Left forelimb (tissue), 1 donor: ENCODE results near the gene PPP1CA.
A peak's percentile ranks its signal among the peaks of the same experiment; 100 is the strongest.

Source experiments
- DNase-seq: peaks from one replicate; pipeline ENCODE4 v3.0.0-alpha.2; 2018; ENCODE audit warnings: low spot score

PPP1CA gene

DNA sequence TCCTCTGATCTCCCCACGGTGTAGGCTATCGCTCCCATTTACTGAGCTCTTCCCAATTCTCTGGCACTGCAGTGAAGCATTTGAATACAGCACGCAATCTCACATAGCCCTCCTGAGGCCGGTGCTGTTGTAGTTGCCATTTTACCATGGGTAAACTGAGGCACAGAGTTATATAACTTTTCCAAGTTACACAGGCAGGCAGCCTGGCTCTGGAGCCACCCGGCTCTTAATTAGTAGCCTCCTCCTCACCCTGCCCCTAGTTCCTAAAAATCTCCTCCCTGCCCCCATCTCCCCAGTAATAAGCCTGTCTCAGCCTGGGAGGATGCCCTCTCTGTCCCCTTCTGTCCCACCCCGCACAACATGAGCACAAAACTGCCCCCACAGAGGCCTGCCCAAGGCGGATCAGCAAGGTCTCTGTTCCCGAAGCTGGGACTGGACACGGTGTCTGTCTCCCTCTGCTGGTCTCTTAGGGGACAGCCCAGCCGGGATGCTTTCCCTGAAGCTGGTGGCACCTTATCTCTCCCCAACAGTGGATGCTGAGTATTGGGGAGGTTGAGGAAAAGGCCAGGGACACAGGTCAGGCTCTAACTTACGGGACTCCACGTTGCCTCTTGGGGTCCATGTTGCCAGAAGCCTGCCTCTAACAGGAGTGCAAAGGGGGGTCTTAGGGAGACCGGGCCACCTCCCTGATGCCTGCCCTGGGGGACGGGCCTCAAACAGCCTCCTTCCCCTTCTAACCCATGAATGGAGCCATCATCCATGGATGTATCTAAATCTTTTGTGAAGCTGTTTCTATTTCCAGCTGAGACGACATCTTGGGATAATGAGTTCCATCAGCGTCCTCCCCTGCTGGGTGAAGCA lies 19.2 kb downstream of the PPP1CA start:
- peak; percentile 86 for DNase-seq

DNA sequence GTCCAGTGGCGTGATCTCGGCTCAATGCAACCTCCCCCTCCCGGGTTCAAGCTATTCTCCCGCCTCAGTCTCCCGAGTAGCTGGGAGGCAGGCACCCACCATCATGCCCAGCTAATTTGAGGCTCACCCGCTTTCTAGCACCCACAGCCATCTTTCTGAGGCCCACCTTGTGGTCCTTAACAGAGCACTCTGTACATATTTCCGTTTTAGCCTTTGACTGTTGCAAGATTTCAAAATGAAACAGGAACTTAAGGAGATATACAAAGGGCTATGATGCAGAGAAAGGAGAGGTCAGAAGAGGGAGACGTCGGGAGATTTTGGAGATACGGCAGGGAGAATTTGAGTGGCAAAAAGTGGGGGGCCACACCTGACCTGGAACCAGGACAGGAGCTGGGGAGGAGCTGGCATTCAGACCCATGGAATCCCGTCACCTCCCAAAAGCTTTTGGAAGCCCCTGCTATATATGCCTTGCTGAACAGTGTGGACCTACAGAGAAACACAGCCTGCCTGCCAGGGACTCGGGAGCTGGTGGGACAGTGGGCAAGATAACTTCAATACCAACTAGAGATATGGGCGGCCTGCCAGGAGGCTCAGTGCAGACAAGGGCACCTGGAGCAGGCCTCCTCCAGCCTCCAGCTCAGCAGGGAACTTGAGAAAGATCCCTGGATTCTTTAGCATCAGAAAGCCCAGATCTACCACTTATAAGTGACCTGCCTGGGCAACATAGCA lies 20.2 kb downstream of the PPP1CA start:
- DNase-seq, result no peak

DNA sequence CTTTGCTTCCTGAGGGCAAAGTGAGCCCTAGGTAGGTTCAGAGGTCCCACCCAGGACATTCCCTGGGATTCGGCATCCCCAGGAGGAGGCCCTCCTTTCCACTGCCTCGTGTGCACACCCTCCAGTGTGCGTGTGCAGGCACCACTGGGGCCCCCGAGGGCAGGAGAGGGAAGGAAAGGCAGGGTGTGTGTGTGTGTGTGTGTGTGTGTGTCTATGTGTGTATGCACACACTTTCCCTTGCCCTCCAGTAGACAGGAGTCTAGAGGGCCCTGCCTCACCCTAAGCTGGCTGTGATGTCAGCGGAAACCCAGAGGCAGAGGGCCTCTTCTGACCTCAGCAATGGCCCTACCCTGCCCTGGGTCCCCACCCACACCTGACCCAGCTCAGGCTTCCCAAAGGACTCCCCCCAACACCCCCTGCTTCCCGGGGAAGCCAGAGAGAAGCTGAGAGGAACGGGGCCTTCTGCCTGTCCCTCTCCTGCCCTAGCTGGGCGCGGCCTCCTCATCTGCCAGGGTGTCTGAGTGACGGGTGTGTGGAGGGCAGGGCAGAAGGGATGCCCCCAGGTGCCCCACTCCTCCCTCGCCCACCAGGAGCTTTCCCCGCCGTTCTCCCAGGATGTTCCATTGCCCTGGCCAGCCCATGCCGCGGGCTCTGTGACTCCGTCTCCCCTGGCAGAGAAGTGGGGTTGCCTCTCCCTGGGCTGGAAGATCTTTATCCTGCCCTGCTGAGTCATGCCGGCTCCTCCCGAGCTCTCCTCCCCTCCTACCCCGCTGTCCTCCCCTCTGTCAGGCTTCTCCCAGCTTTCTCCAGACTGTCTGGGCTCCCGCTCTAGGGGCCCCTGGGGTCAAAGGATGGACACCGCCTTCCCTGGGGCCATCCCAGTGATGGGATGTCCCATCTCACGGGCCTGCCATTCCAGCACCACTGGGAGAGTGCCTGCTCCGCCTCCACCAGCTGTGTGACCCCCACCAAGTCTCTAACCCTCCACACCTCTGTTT lies 22.3 kb downstream of the PPP1CA start:
- DNase-seq, result no peak

DNA sequence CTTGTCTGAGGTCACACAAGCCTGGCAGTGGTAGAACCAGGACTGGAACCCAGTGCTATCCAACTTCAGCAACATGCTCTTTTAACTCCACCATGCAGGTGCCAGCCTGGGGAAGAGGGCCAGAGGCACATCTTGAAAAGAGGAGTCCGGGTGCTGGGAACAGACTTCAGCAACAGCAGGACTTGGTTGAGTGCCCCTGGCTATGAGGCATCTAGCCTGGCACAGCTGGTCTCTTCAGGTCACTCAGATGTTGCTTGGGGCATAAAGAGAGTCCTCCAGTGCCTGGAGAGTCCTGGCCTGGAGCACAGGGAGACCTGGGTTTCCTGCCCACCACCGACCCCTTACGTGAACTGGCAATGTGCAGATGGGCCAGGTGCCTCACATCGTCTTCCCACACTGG lies 23.1 kb downstream of the PPP1CA start:
- DNase-seq, result no peak

DNA sequence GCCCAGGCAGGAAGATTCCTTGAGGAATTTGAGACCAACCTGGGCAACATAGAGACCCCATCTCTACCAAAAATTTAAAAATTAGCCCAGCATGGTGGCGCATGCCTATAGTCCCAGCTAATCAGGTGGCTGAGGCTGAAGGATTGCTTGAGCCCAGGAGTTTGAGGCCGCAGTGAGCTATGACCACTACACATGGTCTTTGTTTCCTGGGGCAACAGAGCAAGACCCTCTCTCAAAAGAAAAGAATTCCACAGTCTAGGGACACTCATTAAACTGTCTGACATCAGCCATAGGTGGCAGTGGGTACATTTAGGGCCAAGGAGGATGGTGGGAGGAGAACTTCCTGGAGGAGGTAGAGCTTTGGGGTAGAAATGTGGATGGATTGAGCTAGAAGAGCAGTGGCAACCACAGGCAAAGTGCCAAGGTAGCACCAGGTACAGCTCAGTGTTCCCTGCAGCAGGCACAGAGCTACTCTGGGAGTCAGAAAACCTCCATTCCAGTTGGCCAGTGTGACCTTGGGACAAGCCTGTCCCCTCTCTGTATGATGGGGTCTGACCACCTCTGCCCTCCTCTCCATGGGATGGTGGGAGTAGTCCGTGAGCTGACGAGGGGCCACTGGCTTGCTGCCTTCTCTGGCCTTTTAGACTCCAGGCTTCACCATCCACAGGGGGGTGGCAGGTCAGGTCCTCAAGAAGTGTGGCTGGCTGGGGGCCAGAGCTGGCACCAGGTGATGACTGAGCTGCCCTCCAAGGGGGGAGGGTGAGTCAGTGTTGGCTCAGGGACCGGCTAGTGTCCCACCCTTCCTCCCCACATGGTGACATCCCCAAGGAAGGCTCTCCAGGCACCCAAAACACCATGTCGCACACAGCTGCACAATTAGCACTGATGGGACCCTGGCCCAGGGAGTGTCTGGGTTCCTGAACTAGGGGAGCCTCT lies 24.5 kb downstream of the PPP1CA start:
- DNase-seq, result no peak

DNA sequence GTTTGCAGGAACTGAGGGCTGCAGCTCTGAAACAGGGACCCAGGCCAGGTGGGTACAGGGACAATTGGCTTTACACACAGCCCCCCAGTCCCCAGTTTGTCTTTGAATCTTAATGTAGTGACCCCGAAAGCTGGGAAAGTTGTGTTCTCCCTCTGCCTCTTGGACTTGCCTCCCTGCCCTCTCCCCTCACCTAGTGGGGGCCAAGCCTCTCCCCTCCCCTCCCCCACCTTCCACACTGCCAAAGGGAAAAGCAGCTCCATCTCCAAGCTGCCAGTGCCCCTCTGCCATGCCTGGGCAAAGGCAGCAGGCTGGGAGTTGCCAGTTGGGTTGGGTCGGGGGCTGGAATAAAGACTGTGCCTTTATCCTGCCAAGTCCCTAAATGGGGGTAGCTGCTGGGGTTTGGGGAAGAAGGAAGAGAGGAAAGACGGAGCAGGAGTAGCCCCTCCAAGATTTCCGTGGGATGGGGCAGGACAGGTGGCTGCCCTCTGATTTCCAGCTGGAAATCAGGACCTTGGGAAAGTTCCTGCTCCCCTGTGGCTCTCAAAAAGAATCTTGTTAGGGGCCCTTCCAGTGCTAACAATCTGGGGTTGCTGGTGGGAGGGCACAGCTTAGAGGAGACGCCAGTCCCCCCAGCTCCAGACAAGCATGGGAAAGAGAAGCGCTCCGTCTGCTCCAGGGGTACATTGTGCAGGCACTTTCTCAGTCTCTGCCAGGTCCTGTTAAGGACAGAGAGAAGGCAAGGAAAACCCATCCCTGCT lies 25.4 kb downstream of the PPP1CA start:
- no peak for DNase-seq

DNA sequence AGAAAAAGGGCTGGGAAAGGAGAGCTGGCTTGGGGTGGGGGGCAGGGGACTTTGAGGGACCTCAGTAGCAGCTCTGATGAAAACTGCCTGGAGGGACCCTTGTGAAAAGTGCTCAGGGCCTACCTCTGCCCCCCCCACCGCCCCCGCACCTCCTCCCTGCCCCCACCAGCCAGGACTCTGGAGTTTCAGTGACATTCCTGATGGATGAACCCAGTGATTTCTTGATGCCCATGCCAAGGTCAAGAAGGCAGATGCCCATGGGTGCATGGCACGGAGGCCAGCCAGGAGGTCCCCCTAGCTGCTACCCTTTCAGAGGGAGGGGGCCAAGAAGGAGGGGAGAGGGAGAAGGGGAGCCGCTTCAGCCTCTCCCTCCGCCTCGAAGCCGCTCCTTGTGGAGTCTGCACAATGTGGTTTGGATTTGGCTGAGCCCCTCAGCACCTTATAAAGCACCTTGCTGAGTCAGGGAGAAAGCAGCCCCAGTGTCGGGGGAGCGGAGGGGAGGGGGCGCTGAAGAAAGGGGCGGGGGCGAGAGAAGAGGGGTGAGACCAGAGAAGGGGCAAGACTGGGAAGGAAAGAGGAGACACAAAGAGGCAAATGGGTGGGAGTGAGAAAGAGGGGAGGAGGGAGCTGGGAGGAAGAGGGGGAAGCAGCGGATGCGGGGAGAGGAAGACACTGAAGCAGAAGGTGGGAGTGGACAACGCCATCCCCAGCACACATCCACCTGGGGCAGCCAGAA lies 26.2 kb downstream of the PPP1CA start:
- no peak for DNase-seq

DNA sequence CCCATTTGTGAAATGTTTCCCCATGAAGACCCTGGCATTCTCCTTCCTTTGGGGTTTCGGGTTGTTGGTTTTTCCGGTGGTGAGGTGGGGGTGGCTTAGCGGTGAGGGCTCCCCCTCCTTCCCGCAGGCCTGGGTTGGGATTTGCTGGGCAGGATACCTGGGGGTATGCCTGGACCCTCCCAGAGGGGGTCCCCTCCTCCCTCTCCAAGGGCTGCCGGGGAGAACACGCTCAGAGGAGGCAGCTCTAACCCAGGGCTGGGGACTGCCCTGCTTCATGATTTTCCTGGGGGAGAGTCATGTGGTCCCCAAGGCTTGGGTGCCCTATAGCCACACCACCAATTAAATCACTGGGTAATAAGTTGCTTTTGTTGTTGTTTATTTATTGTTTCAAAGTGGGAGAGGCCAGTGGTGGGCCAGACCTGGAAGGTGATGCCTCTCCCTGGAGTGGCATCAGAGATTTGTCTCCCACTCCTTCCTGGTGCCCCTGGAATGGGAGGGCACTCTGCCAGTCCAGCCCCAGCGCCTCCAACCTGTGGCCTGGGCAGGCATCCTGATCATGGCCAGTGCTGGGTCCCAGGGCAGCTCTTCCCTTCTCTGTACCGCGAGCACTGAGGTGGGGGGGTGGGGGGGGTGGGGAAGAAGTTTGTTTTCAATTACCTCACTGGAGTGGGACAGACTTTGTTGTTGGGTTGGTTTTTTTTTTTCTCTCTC lies 26.9 kb downstream of the PPP1CA start:
- DNase-seq, result no peak

DNA sequence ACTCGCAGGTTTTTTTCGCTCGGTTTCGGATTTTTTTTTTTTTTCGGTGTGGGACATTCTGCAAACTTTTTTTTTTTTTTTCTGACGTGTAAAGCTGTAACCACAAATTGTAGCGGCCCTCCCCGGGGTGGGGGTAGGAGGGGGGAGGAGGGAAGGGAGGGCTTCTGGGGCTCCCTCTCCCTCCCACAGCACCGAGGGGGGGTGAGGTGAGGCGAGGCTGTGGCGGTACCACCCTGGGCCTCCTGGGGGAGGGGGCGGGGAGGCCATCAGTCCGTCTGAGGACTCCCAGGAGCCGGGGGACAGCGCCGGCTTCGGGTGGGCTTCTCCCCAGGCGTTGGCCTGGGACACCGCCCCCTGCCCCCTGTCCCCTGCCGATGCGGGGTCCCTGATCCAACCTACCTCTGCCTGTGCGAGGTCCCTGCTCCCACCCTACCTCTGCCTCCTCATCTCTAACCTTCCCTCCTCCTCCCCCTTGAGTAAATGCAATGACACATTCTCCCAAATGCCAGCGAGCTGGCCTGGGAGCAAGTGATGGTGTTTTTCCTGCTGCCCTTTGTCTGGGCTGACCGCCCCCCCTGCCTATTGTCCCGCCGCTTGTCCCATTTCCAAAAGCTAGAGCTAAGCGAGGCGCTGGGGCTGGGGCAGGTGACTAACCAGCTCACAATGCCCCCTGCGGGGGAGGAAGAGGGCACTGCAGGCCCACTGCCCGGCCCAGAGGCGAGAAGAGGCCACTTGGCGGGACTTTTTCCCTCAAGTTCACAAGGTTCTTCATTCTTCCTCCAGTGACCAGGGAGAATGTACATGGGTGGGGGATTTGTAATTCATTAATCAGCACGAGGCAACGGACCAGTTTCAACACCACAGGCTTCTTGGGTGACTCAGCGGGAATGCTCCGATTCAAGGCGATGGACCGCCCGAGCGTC lies 27.7 kb downstream of the PPP1CA start:
- DNase-seq, result no peak

DNA sequence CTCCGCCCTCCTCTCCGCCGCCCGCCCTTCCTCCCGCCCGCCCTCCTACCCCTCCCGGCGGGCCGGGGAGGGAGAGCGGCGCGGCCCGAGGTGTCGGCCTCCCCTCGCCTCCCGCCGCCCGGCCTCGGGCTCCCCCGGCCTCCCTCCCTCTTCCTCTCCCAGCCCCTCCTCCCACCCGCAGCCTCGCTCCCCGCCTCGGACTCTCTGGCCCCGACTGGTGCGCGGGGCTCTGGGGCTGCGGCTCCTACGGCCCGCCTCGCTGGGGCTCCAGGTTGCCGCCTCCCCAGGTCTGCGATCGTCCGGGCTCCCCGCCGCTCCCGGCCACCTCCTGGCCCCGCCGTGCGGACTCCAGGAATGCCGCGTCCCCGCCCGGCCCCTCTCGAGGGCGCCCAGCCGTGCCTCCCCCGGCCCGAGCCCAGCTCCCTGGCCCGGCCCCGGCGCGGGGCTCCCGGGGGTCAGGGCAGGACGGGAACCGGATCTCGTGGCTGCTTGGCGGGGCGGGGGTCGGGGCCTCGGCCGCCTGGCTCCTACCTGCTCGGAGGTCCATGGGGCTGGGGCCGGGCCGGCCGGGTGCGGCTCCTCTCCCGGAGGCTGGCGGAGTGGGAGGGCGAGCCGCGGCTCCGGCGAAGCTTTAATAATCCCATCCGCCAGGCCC lies 28.5 kb downstream of the PPP1CA start, which contains the start of gene CLCF1:
CLCF1 (minus strand) TSS at position 606 of the 655 bp plus-strand sequence; CDS start at position 547, 59 bp downstream.
- DNase-seq, result peak; percentile 82

DNA sequence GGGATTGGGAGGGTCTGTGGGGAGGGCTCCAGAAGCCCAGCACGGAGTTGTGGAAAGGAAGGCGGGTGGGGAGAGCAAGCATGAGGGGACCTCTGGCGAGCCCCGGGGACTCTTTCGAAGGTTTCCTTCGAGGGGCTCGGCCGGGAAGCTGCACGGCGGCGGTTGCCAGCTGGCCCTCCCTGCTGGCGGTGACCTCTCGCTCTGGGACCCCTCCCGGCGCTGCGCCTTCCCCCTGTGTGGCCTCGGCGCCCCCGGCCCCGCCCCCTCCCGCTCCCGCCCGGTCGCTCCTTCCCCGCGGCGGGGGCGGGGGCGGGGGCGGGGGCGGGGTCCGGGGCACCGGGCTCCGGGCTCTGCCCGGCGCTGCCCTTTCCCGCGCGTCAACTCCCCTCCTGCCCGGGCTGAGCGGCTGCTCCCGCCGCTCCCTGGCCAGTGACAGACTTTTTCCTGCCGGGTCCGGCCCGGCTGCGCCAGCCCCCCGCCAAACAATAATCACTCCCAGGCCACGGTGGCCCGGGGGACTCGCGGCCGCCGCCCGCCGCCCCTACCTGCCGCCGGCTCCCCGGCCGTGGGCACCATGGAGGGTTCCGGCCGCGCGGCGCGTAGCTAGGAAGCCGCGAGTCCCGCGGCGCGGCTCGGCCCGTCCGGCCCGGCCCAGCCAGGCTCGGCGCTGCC lies 29.2 kb downstream of the PPP1CA start:
- DNase-seq, result no peak

DNA sequence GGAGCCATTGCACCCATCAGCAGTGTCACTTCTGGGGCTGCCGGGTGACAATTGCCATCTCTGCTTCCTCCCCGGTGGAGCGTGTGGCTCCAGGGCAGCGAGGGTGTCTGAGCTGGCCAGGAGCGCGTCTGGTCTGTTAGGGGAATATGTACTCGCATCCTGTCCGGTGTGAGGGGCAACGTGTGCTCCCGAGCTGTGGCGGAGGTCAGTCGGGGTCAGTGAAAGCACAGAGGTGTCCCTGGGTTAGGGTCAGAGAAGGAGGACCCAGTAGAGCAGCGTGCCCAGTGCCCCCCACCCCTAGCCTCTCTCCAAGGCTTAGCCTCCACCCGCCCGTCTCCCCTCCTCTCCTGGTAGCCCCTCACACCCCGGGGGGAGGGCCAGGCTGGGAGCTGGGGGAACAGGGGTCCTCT lies 29.7 kb downstream of the PPP1CA start:
- DNase-seq, result no peak

DNA sequence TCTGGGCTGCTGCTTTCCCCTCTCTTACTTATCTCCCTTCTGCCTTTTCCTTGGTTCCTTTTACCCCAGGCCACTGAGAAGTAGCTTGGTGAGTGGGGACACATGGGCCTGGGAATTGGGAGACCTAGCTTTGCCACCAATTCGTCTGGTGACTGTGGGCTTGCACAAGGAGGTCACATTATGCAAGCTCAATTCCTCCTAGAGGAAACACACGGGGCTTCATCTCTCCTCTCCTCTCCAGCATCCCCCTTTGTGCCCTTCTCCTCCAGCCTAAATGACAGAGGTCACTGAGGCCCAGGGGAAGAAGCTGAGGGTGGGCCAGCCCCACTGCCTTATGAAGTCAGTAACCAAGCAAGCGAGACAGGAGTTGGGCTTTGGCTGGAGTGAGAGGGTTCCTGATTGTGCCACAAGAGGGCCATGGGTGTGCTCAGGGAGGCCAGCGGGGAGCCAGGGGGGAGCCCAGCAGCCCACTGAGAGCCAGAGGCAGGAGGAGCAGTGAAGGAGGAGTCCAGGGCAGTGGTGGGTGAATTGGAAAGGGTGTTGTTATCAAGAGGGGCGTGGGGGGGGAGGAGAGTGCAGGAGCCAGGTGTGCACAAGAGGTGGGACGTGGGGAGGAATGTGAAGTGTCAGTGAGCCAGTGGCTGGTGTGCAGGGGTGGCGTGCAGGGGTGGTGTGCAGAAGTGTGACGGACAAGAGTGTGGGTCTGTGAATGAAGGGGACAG lies 30.3 kb downstream of the PPP1CA start:
- no peak for DNase-seq

DNA sequence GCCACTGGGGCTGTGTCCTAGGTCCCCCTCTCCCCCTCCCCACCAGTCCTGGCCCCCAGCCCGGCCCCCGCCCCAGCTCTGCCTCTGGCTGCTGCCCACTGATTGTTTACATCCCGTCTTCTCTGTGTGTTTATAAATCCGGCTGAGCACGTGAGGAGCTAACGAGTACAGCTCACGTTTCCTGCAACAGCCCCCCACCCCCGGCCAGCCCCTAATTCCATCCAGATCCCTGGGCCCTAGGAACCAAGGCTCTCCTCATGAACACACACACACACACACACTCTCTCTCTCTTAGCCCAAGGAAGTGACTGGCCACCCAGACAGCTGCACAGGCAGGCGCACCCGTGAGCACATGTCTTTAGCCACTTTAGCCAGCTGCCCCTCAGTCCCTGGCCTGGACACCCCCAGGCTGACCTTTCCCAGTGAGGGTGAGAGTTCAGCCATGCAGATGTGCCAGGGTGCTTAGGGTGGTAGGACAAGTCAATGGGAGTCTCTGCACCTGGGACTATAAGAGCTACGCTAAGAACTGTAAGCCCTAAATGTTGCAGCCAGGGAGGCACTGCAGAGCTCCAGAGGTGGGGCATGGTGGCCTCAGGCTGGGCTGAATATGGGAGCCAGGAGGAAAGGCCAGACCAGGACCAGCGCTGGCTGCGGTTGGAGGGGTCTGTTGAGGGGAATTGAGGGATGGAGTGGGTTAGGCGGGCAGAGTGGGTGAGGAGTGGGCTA lies 31.1 kb downstream of the PPP1CA start:
- DNase-seq, result no peak

DNA sequence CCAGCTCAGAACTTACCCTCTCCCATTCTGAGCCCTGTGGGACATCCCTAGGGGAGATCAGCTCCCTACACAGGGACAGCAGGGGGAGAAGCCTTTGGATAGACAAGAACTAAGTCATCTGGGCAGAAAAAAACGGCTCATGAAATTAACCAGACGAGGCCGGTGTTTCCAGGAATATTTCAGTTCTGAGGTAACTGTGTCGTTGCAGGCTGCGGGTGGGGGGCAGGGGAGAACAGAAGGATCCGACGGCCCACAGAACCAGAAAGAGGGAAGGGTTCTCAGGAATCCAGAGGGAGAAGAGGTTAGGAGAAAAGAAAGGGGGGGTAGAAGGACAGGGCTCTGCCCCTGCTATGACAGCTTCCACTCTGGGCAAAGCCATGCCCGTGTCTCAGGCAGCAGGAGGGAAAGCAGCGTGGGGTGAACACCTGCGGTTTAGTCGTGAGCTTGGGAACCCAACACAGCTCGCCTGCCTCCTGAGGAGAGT lies 31.8 kb downstream of the PPP1CA start:
- DNase-seq, result no peak
